ENCODE results near the gene MYH6. TPM values are rescaled to one million over a fixed set of nuclear protein-coding genes. Genes with fewer than 3 reads are reported as not detected.

The MYH6 gene
- total and polyA plus RNA-seq, 2 of the 13 experiments (the other 11 are each of a cell fraction or from before 2014, with no cell fraction given), result 0.01 TPM; not detected in 1

DNA sequence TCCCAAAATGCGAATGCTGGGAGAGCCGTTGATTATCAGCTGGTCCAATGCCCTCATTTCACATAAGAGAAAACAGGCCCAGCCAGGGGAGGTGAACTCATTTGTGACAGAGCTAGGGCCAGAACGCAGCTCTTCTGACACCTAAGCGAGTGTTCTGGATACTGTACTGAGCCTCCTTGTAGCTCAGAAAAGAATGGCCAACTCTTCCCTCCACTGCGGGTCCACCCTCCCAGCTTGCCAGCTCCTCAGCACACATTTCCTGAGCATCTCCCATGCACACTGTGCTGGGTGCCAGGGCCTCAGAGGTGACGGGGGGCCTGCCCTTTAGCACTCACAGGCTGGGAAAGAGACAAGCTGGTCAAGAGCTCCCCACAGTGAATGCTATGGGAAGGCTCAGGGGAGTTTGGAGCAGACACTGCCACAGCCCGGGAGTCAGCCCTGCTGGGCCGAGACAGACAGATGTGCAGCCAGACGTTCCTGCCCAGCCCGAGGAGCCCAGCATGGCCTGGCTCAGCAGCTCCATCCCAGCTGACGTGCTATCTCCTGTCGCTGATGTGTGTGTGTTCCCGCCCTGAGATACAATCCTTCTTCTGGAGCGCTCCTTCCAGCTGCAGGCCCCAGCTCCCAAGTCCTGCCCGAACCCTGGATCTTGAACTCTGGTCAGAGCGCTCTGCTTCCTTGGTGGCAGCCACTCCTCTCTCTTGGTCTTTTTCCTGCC, 27.7 kb downstream of the MYH6 start (continued):
- peak; percentile 38; the same call in 1 of the 2 replicates for TF ChIP-seq ZNF768 (CRISPR knock-in tag; IDR thresholded peaks at IDR 0.05)
- TF ChIP-seq ZNF605 (CRISPR knock-in tag; IDR thresholded peaks at IDR 0.05), result no peak
- no peak for TF ChIP-seq ZNF616 (CRISPR knock-in tag; IDR thresholded peaks at IDR 0.05; ENCODE audit: low read depth)
- TF ChIP-seq NFE2L1 (CRISPR knock-in tag; IDR thresholded peaks at IDR 0.05; ENCODE audit: borderline replicate concordance), result peak; percentile 7; the same call in 1 of the 2 replicates
- TF ChIP-seq U2AF2 (IDR thresholded peaks at IDR 0.05; ENCODE audit: low read depth, low read length), result no peak
- no peak for TF ChIP-seq ZNF674 (CRISPR knock-in tag; IDR thresholded peaks at IDR 0.05; ENCODE audit: low read depth)
- TF ChIP-seq LCORL (IDR thresholded peaks at IDR 0.05), result no peak
- no peak for TF ChIP-seq LCORL (CRISPR knock-in tag; IDR thresholded peaks at IDR 0.05)
- TF ChIP-seq PITX1 (CRISPR knock-in tag; IDR thresholded peaks at IDR 0.05), result no peak
- TF ChIP-seq ZNF225 (CRISPR knock-in tag; IDR thresholded peaks at IDR 0.05), result 0 out of 2 replicates have a peak, but pooled peaks have one; percentile 7
- no peak for TF ChIP-seq HDAC1 (CRISPR knock-in tag; IDR thresholded peaks at IDR 0.05)
- TF ChIP-seq ATF7-NPFF (CRISPR knock-in tag; IDR thresholded peaks at IDR 0.05; ENCODE audit: low read depth), result no peak
- no peak for TF ChIP-seq ZFP36 (IDR thresholded peaks at IDR 0.05; ENCODE audit: borderline replicate concordance, low read depth, low read length, partially characterized antibody)
- TF ChIP-seq, protein P1, sequence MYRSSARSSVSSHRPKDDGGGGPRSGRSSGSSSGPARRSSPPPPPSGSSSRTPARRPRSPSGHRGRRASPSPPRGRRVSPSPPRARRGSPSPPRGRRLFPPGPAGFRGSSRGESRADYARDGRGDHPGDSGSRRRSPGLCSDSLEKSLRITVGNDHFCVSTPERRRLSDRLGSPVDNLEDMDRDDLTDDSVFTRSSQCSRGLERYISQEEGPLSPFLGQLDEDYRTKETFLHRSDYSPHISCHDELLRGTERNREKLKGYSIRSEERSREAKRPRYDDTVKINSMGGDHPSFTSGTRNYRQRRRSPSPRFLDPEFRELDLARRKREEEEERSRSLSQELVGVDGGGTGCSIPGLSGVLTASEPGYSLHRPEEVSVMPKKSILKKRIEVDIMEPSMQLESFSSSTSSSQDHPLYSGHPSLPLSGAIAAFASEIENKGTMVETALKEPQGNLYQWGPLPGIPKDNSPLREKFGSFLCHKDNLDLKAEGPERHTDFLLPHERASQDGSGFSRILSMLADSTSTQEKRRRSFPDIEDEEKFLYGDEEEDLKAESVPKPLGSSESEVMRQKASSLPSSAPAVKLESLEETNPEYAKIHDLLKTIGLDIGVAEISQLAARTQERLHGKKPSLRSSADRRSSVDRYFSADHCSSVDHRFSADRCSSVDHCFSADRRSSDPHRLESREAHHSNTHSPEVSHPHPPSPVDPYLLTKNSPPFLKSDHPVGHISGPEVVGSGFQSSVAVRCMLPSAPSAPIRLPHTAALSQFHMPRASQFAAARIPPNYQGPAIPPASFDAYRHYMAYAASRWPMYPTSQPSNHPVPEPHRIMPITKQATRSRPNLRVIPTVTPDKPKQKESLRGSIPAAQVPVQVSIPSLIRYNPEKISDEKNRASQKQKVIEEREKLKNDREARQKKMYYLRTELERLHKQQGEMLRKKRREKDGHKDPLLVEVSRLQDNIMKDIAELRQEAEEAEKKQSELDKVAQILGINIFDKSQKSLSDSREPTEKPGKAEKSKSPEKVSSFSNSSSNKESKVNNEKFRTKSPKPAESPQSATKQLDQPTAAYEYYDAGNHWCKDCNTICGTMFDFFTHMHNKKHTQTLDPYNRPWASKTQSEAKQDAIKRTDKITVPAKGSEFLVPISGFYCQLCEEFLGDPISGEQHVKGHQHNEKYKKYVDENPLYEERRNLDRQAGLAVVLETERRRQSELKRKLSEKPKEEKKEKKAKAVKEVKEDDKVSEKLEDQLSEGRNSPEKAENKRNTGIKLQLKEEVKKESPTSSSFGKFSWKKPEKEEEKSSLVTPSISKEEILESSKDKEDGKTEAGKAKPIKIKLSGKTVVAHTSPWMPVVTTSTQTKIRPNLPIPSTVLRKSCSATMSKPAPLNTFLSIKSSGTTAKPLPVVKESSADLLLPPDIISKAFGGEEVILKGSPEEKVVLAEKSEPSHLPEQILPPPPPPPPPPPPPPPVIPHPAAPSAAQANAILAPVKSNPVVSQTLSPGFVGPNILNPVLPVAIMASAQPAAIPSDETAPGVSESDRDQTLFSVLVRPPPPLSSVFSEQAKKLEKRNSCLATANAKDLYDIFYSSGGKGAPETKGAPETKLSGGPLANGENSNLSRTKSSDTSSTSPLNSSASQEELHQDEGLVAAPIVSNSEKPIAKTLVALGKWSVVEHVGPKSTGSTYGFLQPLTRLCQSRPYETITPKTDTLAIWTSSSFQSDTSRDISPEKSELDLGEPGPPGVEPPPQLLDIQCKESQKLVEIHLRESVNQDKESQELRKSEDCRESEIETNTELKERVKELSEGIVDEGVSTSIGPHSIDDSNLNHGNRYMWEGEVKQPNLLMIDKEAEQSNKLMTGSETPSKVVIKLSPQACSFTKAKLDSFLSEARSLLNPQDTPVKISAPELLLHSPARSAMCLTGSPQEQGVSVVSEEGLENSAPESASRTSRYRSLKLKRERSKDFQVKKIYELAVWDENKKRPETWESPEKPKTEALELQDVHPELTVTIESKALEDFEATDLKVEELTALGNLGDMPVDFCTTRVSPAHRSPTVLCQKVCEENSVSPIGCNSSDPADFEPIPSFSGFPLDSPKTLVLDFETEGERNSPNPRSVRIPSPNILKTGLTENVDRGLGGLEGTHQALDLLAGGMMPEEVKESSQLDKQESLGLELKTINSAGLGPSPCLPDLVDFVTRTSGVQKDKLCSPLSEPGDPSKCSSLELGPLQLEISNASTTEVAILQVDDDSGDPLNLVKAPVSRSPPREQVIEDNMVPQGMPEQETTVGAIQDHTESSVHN (CRISPR knock-in tag; IDR thresholded peaks at IDR 0.05), result 0 out of 2 replicates have a peak, but pooled peaks have one; percentile 15
- TF ChIP-seq ZNF570 (CRISPR knock-in tag; IDR thresholded peaks at IDR 0.05; ENCODE audit: borderline replicate concordance), result no peak
- TF ChIP-seq NCOA5 (CRISPR knock-in tag; IDR thresholded peaks at IDR 0.05), result no peak
- TF ChIP-seq, protein P2, sequence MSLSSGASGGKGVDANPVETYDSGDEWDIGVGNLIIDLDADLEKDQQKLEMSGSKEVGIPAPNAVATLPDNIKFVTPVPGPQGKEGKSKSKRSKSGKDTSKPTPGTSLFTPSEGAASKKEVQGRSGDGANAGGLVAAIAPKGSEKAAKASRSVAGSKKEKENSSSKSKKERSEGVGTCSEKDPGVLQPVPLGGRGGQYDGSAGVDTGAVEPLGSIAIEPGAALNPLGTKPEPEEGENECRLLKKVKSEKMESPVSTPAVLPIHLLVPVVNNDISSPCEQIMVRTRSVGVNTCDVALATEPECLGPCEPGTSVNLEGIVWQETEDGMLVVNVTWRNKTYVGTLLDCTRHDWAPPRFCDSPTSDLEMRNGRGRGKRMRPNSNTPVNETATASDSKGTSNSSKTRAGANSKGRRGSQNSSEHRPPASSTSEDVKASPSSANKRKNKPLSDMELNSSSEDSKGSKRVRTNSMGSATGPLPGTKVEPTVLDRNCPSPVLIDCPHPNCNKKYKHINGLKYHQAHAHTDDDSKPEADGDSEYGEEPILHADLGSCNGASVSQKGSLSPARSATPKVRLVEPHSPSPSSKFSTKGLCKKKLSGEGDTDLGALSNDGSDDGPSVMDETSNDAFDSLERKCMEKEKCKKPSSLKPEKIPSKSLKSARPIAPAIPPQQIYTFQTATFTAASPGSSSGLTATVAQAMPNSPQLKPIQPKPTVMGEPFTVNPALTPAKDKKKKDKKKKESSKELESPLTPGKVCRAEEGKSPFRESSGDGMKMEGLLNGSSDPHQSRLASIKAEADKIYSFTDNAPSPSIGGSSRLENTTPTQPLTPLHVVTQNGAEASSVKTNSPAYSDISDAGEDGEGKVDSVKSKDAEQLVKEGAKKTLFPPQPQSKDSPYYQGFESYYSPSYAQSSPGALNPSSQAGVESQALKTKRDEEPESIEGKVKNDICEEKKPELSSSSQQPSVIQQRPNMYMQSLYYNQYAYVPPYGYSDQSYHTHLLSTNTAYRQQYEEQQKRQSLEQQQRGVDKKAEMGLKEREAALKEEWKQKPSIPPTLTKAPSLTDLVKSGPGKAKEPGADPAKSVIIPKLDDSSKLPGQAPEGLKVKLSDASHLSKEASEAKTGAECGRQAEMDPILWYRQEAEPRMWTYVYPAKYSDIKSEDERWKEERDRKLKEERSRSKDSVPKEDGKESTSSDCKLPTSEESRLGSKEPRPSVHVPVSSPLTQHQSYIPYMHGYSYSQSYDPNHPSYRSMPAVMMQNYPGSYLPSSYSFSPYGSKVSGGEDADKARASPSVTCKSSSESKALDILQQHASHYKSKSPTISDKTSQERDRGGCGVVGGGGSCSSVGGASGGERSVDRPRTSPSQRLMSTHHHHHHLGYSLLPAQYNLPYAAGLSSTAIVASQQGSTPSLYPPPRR (CRISPR knock-in tag; IDR thresholded peaks at IDR 0.05; ENCODE audit: borderline replicate concordance), result peak; percentile 3; the same call in 1 of the 2 replicates
